ENCODE results near the gene CLDN5.
"Not testable (repeated sequence)": the region's sequence is repeated elsewhere in the genome, so short reads cannot be mapped to it uniquely, and the experiment has no call there.

Gene CLDN5, protein sequence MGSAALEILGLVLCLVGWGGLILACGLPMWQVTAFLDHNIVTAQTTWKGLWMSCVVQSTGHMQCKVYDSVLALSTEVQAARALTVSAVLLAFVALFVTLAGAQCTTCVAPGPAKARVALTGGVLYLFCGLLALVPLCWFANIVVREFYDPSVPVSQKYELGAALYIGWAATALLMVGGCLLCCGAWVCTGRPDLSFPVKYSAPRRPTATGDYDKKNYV

DNA sequence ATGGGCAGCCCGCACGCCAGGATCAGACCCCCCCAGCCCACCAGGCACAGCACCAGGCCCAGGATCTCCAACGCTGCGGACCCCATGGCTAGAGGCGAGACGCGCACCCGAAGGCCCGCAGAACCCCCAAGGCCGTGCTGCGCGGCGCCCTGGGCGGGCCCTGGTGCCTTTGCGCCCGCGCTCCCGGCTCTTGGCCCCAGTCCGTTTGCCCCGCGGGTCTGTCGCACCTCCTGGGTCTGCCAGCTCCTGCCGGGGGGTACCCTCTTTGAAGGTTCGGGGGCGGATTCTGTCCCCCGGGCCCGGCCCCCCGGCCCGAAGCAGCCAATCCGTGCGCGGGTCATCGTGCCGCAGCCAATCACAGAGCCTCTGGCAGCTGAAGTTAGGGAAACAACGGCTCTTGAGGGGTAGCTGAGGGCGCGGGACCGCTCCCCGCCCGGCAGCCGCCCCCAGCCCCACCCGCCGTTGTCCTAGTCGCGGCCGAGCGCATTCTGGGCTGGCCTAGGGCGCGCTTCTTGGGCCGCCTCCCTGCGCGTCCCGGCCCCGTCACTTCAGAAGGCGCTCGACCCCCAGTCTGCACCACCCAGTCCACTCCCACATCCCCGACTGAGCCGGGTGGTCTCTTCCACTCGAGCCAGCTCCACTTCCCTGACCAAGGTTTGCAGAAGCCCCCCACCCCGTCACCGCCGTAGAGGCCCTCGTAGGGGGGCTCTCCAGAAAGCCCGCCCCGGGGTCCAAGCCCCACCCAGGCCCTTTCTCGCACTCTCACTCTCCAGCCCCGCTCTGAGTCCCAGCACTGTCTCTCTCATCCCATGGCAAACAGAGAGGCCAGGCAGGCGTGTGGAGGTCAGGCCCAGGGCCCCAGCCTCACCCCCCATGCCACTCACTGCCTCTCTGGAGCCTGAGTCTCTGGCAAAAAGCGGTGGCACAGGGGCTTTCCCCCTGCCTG is at the start of gene CLDN5:
TSS of gene CLDN5 (minus strand) at position 241 of the 946 bp plus-strand sequence. CDS start at position 86, 155 bp downstream.
- peak in 1 of 2 experiments; percentile 27 for DNase-seq

DNA sequence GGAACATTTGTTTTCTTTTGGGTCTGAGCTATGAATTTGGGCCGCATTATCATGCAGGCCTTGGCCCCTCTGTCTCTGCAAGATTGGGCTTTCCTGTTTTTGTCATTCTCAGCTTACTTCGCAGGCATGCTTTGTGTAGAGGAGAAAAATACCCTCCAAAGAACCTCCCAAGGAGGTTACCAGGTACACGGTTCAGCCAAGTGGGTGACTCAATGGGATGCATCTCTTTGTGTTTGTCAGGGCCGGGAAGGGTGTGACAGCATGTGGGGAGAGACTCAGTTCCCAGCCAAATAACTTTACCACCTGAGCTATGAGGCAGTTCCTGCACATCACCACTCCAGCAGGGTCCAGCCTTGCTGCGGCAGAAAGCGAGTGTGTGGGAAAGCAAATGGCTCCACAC is 47.8 kb upstream of the CLDN5 start:
- no peak for DNase-seq

DNA sequence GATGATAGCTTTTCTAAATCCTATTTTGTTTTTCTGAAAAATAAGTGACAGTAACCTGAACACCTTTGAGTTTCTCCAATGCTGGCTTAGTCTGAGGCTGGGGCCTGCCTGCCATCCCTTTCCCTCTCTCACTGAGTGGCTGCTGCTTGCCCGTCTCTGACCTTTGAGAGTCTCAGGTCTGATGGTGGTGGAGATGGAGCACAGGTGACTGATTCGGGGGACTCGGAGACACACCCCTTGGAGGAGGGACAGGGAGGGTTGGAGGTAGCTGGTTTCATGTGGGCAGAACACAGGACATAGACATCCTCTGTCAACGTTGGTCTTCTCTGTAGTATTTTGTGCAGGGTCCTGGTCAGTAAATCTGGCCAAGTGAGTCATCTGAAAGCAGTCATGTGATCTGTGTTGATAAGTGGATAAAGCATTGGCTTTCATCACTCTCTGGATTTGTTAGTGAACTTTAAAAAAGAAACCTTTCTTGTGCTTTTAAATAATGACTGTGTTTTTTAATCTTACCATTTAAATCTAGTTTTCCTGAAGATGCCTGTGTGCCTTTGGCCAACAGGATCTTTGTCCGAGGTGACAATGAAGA is 47.1 kb upstream of the CLDN5 start:
- no peak for DNase-seq

DNA sequence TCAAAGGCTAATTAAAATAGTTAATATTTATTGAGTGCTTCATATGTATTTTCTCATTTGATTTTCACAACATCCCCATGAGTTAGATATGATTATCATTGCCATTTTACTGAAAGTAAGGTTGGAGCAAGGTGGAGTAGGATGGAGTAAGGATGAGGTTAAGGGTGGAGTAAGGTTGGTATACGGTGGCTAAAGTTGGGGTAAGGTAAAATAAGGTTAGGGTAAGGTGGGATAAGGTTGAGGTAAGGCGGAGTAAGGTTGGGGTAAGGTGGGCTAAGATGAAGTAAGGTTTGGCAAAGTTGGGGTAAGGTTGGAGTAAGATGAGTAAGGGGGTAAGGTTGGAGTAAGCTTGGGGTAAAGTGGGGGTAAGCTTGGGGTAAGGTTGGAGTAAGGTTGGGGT is 45.8 kb upstream of the CLDN5 start:
- DNase-seq = no peak

DNA sequence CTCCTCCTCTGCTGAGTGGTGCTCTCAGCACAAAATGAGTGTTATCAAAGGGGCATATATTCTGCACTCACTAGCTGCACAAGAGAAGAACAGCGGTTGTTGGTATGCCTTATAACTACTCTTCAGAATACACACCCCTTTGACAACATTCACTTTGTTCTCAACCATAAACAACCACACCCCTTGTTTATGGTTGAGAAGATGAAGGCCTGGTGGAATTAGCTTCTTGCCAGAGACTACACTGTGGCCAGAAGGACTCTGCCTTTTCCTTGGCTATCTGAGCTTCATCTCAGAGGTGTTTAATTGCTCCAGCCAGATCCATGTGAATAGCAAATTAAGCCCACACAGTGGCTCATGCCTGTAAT is 45.0 kb upstream of the CLDN5 start:
- DNase-seq = no peak

DNA sequence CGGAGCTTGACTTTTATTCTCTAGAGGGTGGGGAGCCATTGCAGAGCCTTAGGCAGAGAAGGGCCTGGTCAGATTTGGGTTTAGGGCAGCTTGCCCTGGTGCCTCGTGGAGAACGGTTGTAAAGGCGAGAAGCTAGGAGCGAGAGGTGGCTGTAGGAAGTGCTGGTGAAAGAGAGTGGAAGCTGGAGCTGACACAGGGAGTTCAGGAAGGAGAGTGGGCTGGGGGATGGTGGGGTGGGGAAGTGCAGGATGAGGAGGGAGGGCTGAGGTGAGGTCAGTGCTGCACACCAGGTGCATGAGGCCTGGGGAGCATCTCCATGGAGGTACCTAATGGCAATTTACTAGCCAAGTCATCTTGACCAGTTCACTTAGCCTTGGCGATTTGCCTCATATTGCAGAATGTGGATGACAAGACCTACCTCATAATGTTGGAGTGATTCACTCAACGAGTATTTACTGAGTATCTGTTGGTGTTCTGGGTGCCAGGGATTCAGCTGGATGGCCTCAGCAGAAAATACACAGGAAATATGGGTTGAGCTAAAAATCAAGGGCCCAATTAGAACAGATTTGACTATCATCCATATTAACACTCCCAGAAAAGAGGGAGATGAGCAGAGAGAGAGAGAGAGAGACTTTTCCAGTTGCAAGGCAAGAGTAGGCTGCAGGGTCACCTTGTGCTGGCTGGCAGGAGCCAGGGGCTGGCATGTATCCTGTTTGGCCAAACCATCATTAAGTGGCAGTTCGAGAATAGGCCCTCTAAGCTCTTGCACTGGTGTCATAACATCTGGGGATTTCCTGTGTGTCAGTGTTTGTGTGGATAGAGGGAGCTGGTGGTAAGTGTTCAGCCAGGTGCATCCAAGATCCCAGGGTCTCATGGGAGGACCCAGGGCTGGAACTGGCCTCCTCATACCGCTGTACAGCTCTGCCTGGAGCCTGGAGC is 44.4 kb upstream of the CLDN5 start:
- DNase-seq = no peak

DNA sequence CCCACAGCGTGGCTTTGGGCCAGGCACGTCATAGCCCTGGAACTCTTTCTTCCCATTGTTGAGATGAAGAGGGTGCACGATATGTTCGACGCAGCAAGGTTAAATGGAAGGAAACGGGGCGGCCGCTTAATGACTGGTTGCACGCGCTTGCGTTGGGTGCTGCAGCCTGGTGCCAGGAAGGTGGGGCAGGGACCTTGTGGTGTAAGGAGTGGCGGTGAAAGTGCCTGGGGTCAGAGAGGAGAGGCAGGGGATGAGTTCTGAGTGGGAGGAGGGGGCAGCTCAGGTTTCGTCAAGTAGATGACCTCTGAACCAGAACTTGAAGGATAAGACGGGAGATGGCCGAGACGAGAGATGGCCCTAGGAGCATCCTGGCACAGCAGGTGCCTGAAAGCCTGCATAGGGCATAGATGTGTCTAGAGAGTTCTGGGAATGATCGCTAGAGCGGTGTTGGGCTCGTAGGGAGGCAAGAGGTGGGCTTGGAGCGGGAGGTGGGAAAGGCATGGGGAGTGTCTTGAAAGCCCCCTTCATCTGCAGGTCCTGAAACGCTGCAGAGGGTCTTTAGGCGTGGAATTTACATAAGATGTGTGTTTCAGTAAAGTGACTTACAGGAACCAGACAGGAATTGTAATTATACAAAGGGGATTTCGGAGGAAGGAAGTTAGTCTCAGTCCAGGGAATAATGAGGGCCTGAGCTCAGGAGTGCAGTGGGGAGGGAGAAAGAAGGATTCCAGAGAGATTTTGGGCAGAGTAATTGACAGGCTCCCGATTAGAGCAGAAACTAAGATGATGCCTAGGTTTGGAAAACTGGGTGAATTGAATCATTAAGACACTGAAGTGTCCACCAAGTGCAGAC is 43.2 kb upstream of the CLDN5 start:
- DNase-seq = no peak

DNA sequence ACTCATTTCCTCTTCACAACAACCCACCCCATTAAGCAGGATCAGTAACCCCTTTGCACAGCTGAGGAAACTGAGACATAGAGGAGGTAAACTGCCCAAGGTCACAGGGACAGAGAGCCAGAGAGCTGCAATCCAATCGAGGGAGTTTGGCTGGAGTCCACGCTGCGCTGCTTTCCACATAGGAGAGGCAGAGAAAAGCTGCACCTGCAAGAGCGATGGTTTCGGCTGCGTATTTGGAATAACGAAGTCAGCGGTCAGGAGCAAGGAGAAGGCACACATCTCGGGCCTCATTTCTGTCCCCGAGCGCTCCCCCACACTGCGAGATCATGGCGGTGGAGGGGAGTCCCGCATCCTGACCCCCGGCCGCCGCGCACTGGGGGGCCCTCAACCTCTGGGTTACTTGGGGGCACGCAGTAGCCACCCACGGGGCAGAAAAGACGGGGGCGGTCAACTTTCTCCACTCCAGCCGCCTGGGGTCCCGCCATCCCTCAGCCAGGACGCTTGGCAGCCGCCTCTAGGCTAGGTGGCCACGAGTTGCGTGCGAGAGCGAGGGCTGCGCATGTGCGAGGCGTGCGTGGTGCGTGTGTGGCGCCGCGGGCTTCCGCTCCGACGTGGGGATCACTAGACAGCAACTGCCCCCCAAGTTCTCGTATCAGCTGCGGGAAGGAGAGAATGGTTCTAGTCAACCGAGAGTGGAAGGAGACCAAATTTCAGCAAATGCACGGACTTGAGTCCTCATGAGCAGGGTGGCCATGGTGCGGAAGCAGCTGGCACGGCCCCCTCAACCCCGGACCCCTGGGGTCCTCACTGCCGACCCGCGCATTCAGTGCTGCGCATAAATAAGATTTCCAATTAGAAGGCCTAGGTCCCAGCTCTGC is 42.3 kb upstream of the CLDN5 start:
- DNase-seq = no peak

DNA sequence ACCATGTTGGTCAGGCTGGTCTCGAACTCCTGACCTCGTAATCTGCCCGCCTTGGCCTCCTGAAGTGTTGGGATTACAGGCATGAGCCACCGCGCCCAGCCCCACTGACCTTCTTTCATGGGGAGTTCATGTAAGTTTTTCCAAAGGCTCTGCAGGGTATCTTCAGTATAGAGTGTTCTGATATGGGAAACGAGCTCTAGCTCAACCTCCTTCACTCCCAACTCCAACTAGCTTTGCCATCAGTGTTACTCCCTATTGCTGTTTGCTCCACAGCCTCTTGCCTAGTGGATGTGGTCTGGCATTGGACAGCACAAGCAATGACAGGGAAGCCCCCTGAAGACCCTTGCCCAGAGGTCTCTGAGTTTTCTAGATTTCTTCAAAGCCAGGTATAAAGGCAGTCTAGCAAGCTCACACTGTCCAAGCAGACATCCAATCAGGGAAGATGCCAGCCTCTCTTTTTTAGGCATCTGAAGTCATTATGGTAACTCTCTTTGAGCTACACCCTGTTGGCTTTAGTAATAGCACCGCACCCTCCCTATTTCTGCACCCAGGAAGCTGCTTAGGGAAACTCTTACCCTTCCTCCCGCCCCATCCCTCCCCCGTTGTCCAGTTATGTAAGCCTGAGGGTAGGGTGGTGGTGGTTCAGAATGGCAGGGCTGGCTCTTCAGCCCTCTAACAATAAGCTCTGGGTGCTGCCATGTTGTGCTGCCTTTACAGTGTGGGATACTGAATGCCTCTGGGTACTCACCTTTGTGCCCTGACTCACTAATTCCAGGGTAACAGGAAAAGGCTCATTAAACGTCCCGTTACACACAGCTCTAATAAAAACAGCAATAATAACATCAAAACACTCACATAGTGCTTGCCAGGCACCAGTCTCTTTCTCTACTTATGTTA is 41.4 kb upstream of the CLDN5 start:
- no peak for DNase-seq

DNA sequence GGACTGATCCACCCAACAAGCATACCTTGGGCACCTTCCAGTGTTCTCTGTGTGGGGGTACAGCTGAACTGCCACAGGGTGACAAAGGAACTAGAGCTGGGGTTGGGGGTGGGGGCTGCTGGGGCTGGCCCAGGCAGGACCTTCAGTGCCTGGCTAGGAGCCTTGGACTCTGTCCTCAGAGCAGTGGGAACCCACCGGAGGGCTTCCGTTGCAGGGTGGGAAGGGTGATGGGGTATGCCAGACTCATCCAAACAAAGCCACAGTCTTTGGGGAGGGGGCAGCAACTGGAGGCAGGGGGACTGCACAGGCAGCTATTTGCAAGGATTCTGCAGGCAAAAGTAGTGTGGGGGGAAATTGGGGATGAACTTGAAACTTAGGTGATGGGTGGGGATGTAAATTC is 35.7 kb upstream of the CLDN5 start:
- no peak for DNase-seq

DNA sequence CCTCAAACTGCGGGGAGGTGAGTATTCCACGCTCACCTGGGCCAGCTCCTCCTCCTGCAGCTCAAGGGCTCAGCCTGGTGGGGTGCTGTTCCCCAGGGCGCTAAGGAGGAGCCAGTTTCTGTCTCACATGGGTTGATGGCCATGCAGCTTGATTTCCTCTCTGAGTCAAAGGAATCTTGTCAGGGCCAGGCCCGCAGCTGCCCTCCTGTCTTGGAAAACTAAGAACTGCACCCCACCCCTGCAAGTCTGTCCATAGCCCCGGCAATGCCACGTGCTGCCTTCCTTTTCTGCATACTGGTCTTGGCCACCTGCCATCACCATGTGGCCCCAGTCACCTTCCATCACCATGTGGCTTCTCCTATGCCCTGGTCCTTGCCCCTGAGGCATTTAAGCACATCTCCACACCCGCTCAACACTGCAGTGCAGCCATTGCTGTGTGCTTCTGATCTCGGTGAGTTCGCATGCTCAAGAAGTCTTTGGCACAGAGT is 35.2 kb upstream of the CLDN5 start:
- DNase-seq = no peak

DNA sequence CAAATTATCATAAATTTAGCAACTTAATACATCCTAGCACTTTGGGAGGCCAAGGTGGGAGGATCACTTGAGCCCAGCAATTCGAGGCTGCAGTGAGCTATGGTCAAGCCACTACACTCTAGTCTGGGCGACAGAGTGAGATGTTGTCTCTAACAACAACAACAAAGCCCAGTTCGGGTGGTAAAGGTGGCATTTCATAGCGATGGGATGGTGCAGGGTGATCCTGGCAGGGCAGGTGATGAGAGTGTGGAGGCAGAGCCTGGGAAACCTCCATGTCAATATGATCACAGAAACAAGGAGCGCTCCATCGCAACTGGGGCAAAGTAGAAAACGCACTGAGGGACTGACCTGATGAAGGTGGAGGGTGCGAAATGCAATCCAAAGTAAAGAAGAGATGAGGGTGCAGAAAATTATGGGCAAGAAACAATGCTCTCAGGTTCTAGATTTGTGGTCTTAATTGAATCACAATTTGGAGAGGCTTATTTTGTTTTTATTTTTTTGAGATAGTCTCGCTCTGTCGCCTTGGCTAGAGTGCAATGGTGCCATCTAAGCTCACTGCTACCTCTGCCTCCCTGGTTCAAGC is 32.8 kb upstream of the CLDN5 start:
- DNase-seq = no peak

DNA sequence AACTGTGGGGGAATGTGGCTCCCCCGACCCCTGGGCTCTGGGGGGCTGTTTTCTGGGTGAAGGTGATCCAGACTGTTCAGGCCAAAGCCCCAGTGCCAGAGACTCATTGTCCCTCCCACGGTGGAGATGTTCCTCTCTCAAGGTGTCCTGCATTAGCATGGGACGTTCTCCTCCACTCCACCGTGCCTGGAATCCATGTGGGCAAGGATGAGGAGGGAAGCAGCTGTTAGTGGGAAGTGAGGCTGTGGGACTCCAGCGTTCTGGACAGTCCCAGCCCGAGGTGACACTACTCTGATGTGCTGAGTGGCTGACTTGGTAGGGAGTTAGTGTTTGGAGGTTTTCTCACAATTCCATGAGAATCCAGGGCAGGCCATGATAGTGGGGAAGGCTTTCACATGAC is 31.4 kb upstream of the CLDN5 start:
- no peak for DNase-seq

DNA sequence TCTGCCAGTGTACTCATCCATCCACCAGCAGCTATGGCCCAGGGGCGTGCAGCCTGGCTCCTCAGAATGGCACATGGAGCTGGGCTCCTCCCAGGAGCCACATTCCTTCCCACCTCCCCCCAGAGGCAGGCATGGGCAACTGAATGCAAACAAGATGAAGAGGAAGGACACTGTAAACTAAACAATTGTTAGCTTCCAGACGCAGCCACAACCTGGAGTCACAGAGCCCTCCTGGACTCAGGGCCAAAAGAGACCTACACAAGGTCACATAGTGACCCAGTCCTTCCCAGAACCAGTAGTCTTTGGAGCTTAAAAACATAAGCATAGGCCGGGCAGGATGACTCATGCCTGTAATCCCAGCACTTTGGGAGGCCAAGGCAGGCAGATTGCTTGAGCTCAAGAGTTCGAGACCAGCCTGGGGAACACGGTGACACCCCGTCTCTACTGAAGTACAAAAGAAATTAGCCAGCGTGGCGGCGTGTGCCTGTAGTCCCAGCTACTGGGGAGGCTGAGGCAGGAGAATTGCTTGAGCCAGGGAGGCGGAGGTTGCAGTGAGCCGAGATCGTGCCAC is 30.7 kb upstream of the CLDN5 start:
- no peak for DNase-seq

DNA sequence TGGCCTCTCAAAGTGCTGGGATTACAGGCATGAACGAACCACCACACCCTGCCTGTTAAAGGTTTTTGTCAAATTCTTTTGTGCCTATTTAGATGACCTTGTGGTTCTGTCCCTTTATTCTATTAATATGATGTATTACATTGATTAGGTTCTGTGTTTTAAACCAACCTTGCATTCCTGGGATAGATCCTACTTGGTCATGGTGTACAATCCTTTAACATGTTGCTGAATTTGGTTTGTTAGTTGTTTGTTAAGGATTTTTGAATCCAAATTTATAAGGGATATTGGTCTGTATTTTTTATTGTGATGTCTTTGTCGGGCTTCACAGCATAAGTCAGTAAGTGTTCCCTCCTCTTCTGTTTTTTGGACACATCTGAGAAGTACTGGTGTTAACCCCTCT is 29.0 kb upstream of the CLDN5 start:
- no peak for DNase-seq

DNA sequence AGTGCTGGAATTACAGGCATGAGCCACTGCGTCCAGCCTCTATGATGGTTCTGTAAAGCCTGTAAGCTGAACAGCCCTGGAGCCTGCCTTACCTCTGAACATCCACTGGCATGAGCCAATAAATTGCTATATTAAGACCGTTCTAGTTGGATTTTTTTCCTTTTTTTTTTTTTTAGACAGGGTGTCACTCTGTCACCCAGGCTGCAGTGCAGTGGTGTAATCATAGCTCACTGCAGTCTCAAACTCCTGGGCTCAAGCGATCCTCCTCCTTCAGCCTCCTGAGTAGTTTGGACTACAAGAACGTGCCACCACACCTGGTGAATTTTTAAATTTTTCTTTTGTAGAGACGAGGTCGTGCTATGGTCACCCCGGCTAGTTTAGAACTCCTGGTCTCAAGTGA is 26.2 kb upstream of the CLDN5 start:
- no peak for DNase-seq

DNA sequence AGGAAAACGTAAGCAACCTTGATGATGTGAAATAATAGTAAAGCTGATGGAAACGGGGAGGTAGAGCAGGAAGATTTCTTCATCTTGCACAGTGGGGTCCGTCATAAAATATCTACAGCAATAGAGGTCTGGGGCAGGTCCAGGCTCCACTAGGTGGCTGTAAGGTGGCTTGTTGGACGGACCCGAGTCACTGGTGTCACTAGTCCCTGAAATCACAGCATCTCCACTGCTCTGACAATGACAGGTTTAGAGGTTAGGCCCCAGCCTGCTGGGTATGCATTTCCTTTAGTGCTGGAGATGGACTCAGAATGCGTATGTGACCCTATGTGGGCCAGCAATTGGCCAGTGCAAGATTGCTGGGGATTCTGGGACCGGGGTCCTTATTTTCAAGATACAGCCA is 25.2 kb upstream of the CLDN5 start:
- DNase-seq = no peak

DNA sequence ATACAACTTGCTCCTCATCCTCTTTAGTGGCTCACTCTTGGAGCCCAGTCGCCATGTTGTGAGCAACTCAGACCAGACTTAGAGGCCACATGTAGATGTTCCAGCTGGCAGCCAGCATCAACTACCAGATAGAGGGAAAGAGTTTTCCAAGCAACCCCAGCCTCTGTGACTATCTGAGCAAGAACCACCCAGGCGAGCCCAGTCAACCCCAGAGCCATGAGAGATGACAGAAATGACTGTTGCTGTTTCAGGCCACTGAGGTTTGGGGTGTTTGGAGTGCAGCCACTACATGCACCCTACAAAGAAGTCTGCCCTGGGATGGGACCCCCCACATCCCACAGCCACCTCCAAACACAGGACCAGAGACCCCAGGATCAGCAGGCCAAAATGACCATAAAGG is 24.8 kb upstream of the CLDN5 start:
- no peak for DNase-seq

DNA sequence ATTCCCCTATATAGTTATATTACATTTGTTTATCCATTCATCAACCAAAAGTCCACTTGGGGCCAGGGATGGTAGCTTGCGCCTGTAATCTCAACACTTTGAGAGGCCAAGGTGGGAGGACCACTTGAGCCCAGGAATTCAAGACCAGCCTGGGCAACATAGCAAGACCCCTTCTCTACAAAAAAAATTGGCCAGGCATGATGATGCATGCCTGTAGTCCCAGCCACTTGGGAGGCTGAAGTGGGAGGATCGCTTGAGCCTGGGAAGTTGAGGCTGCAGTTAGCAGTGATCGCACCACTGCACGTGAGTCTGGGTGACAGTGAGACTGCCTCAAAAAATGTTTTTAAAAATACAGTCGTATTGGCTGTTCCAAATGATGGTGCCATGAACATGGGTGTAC is 24.2 kb upstream of the CLDN5 start:
- DNase-seq = not testable (repeated sequence)

Data from activated CD4-positive, alpha-beta T cell treated with anti-CD3 and anti-CD28 coated beads, Interleukin-2, amount 50 U/mL, for 48 hours (primary cell).